ENCODE data around the gene RNF169.

Gene RNF169

DNA sequence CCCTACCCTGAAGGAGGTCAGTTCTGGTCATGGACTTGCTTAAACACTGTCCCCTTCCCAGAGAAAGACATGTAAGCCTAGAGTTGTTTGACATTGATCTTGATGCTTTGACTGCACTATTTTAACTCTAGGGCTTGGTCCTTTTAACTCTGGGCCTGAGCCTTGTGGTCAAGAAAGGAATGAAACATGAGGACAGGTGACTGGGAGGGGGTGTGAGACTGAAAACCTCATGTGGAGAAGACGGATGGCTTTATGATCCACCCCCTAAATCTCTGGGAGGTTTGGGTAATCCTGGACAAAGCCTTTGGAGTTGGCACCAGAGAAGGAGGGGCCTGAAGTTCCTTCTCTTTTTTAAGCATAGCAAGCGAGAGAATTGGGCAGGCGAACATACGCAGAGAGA, 35.0 kb upstream of the RNF169 start:
- Histone ChIP-seq H3K9me3 (ENCODE audit: control insufficient read depth in 2 of 2, low read length in 2 of 2) (no peaks in the 10 kb centered on the region), H3K9ac (ENCODE audit: low read depth in 1 of 2, low read length in 2 of 2) (no peak overlapping the region), H3K4me1 (ENCODE audit: control insufficient read depth in 2 of 2, insufficient read depth in 2 of 2, low read length in 2 of 2) (no peaks in the 10 kb centered on the region), H3K27ac (ENCODE audit: low read depth in 2 of 2, low read length in 2 of 2) (no peak overlapping the region), H3K27me3 (ENCODE audit: control insufficient read depth in 2 of 2, insufficient read depth in 2 of 2, low read length in 2 of 2) (no peaks in the 10 kb centered on the region), H3K4me3 (ENCODE audit: low read length in 2 of 2) (no peak overlapping the region), H3K36me3 (ENCODE audit: control insufficient read depth in 2 of 2, insufficient read depth in 2 of 2, low read length in 2 of 2) (no peaks in the 10 kb centered on the region)

DNA sequence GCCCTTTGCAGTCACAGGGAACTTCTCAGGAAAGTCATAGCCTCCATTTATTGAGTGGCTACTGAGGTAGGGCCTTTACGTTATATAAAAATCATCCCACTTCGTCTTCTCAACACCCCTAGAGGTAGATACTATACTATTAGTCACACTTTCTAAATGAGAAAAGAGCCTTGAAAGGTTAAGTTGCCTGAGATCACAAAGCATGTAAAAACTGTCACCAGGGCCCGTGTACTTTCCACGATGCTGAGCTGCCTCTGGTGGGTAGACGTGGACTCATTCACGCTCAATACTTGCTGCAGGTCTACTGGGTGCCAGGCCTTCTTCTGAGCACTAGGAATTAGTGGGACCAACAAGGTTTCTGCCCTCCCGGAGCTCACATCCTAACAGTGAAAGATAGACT, 33.7 kb upstream of the RNF169 start:
- Histone ChIP-seq H3K9ac (ENCODE audit: low read depth in 1 of 2, low read length in 2 of 2) (no peak overlapping the region), H3K4me3 (ENCODE audit: low read length in 2 of 2) (no peak overlapping the region), H3K4me1 (ENCODE audit: control insufficient read depth in 2 of 2, insufficient read depth in 2 of 2, low read length in 2 of 2) (no peaks in the 10 kb centered on the region), H3K36me3 (ENCODE audit: control insufficient read depth in 2 of 2, insufficient read depth in 2 of 2, low read length in 2 of 2) (no peaks in the 10 kb centered on the region), H3K9me3 (ENCODE audit: control insufficient read depth in 2 of 2, low read length in 2 of 2) (no peaks in the 10 kb centered on the region), H3K27ac (ENCODE audit: low read depth in 2 of 2, low read length in 2 of 2) (no peak overlapping the region), H3K27me3 (ENCODE audit: control insufficient read depth in 2 of 2, insufficient read depth in 2 of 2, low read length in 2 of 2) (no peaks in the 10 kb centered on the region)

DNA sequence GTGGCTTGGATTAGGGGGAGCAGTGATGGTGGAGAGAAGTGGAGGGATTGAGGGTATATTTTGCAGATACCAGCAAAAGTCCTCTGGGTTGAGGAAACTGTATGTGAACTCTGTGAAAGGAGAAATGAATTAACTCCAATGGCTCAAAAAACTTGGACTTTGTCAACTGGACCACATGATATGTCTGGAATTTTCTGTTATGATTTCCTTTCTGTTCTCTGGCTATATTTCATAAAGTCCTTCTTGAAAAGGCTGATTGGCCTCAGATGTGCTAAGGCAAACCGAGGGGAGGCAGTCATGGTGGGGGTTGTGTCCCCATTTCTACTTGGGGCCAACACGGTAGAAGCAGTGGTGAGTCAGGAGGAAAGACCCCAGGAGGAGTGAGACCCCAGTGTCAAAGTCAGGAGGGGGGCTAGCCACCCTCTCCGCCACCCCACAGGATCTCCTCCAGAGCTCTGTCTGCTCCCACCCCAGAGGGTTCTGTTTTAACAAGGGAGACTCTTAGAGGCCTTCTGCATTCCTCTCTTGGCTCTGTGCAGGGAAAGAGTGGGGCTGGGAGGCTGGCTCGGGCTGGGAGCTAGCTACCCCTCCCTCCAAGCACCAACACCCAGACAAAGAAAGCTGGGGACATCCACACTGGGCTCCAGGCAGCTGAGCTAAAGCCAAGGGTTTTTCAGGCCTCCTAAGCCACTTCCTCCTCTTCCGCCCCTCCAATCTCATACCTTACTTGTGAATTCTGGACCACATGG, 31.3 kb upstream of the RNF169 start:
- Histone ChIP-seq H3K27ac (ENCODE audit: low read depth in 2 of 2, low read length in 2 of 2) (peak overlapping the region in 1 of 2 donors; percentile 32), H3K4me3 (ENCODE audit: low read length in 2 of 2) (no peak overlapping the region), H3K36me3 (ENCODE audit: control insufficient read depth in 2 of 2, insufficient read depth in 2 of 2, low read length in 2 of 2) (no peaks in the 10 kb centered on the region), H3K4me1 (ENCODE audit: control insufficient read depth in 2 of 2, insufficient read depth in 2 of 2, low read length in 2 of 2) (peaks cover 4 to 6% of the 10 kb centered on the region in 2 donors), H3K27me3 (ENCODE audit: control insufficient read depth in 2 of 2, insufficient read depth in 2 of 2, low read length in 2 of 2) (no peaks in the 10 kb centered on the region), H3K9me3 (ENCODE audit: control insufficient read depth in 2 of 2, low read length in 2 of 2) (no peaks in the 10 kb centered on the region), H3K9ac (ENCODE audit: low read depth in 1 of 2, low read length in 2 of 2) (no peak overlapping the region)

DNA sequence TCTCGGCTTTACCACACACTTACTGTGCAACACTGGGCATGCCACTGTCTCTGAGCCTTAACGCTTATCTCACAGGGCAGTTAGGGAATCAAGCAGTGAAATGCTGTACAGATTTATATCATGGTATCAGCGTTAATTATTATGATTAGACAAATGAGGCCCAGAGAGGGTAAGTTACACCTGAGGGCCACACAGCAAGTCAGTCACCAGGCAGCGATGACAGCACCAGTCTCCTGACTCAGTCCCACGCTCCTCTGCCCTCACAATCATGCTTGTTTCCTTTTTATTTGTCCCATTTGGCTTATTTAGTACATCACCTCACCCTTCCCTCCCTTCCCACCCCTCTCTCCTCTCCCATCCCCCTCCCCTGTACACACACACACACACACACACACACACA, 29.6 kb upstream of the RNF169 start:
- H3K27me3 ChIP-seq (ENCODE audit: control insufficient read depth in 2 of 2, insufficient read depth in 2 of 2, low read length in 2 of 2) = no peaks in the 10 kb centered on the region
- H3K4me1 ChIP-seq (ENCODE audit: control insufficient read depth in 2 of 2, insufficient read depth in 2 of 2, low read length in 2 of 2) = peaks cover 4 to 6% of the 10 kb centered on the region in 2 donors
- no peaks in the 10 kb centered on the region for H3K36me3 ChIP-seq (ENCODE audit: control insufficient read depth in 2 of 2, insufficient read depth in 2 of 2, low read length in 2 of 2)
- no peak overlapping the region for H3K9ac ChIP-seq (ENCODE audit: low read depth in 1 of 2, low read length in 2 of 2)
- no peak overlapping the region for H3K27ac ChIP-seq (ENCODE audit: low read depth in 2 of 2, low read length in 2 of 2)
- H3K9me3 ChIP-seq (ENCODE audit: control insufficient read depth in 2 of 2, low read length in 2 of 2) = no peaks in the 10 kb centered on the region
- H3K4me3 ChIP-seq (ENCODE audit: low read length in 2 of 2) = no peak overlapping the region

DNA sequence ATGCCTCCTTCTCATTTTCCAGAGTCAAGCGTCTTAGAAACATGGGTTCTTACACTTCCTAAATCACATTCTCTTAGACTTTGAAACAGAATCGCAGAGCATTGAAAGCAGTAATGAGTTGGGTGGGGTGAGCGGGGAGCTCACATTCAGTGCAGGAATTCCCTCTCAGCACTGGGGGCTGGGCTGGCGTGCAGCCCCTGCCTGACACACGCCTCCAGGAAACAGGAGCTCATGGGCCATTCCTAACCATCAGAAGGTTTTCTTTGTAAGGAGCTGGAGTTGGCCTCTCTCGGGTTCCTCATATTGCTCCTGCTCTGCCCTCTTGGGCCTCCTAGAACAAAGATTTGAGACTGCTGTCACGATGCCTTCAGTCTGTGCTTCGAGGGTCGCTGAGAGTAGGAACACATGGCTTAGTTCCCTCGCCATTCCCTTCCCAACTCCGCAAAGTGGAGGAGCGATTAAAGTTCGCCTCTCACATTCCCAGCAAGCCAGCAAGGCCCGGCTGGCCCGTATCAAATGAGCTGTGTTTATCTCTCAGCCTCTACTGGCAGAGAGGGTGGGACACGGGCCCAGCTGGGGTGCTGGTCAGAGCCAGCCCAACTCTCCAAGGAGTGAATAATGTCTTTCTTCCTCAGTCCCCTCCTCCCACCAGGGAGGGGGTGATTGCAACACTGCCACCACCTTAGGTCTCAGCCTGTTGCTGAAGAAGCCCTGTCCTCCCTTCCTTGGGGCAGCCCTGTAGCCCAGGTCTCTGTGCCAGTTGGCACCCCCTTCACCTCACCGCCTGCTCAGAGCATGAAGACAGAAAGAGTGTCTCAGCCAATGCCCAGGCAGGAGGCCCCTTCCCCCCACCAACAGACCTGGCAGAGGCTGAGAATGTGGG, 27.8 kb upstream of the RNF169 start:
- Histone ChIP-seq H3K9ac (ENCODE audit: low read depth in 1 of 2, low read length in 2 of 2) (no peak overlapping the region), H3K4me1 (ENCODE audit: control insufficient read depth in 2 of 2, insufficient read depth in 2 of 2, low read length in 2 of 2) (peaks cover 4 to 6% of the 10 kb centered on the region in 2 donors), H3K9me3 (ENCODE audit: control insufficient read depth in 2 of 2, low read length in 2 of 2) (no peaks in the 10 kb centered on the region), H3K4me3 (ENCODE audit: low read length in 2 of 2) (no peak overlapping the region), H3K36me3 (ENCODE audit: control insufficient read depth in 2 of 2, insufficient read depth in 2 of 2, low read length in 2 of 2) (no peaks in the 10 kb centered on the region), H3K27ac (ENCODE audit: low read depth in 2 of 2, low read length in 2 of 2) (peak overlapping the region; percentile 21 to 65), H3K27me3 (ENCODE audit: control insufficient read depth in 2 of 2, insufficient read depth in 2 of 2, low read length in 2 of 2) (no peaks in the 10 kb centered on the region)

DNA sequence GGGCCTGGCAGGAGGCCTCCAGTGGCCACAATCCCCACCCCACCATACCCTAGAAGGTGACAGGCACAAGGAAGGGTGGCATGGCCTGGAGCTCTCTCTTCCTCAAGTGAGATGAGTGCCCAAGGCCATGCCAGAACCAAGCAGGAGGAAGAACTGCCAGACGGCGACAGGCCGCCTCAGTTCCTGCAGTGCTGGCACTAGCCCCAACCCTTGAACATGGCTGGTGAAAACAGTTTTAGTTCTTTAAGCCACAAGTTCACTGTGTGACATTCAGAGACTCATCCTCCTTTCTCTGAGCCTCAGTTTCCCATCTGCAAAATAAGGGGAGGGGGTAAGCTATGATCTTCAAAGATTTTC, 27.2 kb upstream of the RNF169 start:
- no peaks in the 10 kb centered on the region for H3K9me3 ChIP-seq (ENCODE audit: control insufficient read depth in 2 of 2, low read length in 2 of 2)
- no peak overlapping the region for H3K9ac ChIP-seq (ENCODE audit: low read depth in 1 of 2, low read length in 2 of 2)
- H3K27me3 ChIP-seq (ENCODE audit: control insufficient read depth in 2 of 2, insufficient read depth in 2 of 2, low read length in 2 of 2) = no peaks in the 10 kb centered on the region
- no peaks in the 10 kb centered on the region for H3K36me3 ChIP-seq (ENCODE audit: control insufficient read depth in 2 of 2, insufficient read depth in 2 of 2, low read length in 2 of 2)
- no peak overlapping the region for H3K4me3 ChIP-seq (ENCODE audit: low read length in 2 of 2)
- peaks cover 4 to 6% of the 10 kb centered on the region in 2 donors for H3K4me1 ChIP-seq (ENCODE audit: control insufficient read depth in 2 of 2, insufficient read depth in 2 of 2, low read length in 2 of 2)
- peak overlapping the region; percentile 6 to 21 for H3K27ac ChIP-seq (ENCODE audit: low read depth in 2 of 2, low read length in 2 of 2)

DNA sequence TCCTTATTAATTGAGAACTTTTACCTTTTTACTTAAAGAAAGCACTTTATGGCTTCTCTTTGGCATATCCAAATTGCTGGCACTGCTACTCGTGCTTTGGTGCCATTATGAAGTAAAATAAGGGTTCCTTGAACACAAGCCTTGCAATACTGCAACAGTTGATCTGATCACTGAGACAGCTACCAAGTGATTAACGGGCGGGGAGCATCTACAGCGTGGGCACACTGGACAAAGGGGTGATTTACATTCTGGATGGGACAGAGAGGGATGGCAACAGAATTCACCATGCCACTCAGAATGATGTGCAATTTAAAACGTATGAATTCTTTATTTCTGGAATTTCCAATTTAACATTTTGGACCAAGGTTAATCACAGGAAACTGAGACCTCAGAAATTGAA, 25.1 kb upstream of the RNF169 start:
- Histone ChIP-seq H3K27ac (ENCODE audit: low read depth in 2 of 2, low read length in 2 of 2) (no peak overlapping the region), H3K4me3 (ENCODE audit: low read length in 2 of 2) (no peak overlapping the region), H3K27me3 (ENCODE audit: control insufficient read depth in 2 of 2, insufficient read depth in 2 of 2, low read length in 2 of 2) (peaks cover 0 to 2% of the 10 kb centered on the region in 2 donors), H3K9me3 (ENCODE audit: control insufficient read depth in 2 of 2, low read length in 2 of 2) (no peaks in the 10 kb centered on the region), H3K36me3 (ENCODE audit: control insufficient read depth in 2 of 2, insufficient read depth in 2 of 2, low read length in 2 of 2) (no peaks in the 10 kb centered on the region), H3K9ac (ENCODE audit: low read depth in 1 of 2, low read length in 2 of 2) (no peak overlapping the region), H3K4me1 (ENCODE audit: control insufficient read depth in 2 of 2, insufficient read depth in 2 of 2, low read length in 2 of 2) (peaks cover 4 to 6% of the 10 kb centered on the region in 2 donors)

DNA sequence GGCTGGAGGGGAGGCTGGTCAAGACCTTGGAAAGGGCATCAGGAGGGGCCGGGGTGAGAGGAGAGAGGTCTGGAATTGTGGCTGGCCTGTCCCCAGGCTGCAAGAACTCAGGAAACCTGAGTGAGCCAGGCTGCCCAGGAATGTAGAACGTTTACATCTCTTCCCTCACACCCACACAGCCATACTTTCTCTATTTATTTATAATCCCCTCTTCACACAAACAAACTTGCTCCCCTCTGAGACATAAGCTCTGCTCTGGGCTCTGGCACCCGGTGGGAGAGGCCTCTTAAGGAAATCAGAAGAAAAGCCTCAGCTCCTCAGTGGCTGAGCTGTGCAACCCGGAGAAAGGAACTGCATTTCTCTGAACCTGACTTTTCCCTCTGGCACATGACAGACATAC, 22.9 kb upstream of the RNF169 start:
- H3K4me1 ChIP-seq (ENCODE audit: control insufficient read depth in 2 of 2, insufficient read depth in 2 of 2, low read length in 2 of 2) = peaks cover 0 to 3% of the 10 kb centered on the region in 2 donors
- no peak overlapping the region for H3K27ac ChIP-seq (ENCODE audit: low read depth in 2 of 2, low read length in 2 of 2)
- no peaks in the 10 kb centered on the region for H3K9me3 ChIP-seq (ENCODE audit: control insufficient read depth in 2 of 2, low read length in 2 of 2)
- H3K9ac ChIP-seq (ENCODE audit: low read depth in 1 of 2, low read length in 2 of 2) = no peak overlapping the region
- H3K4me3 ChIP-seq (ENCODE audit: low read length in 2 of 2) = no peak overlapping the region
- no peaks in the 10 kb centered on the region for H3K36me3 ChIP-seq (ENCODE audit: control insufficient read depth in 2 of 2, insufficient read depth in 2 of 2, low read length in 2 of 2)
- H3K27me3 ChIP-seq (ENCODE audit: control insufficient read depth in 2 of 2, insufficient read depth in 2 of 2, low read length in 2 of 2) = peaks cover 13 to 14% of the 10 kb centered on the region in 2 donors

DNA sequence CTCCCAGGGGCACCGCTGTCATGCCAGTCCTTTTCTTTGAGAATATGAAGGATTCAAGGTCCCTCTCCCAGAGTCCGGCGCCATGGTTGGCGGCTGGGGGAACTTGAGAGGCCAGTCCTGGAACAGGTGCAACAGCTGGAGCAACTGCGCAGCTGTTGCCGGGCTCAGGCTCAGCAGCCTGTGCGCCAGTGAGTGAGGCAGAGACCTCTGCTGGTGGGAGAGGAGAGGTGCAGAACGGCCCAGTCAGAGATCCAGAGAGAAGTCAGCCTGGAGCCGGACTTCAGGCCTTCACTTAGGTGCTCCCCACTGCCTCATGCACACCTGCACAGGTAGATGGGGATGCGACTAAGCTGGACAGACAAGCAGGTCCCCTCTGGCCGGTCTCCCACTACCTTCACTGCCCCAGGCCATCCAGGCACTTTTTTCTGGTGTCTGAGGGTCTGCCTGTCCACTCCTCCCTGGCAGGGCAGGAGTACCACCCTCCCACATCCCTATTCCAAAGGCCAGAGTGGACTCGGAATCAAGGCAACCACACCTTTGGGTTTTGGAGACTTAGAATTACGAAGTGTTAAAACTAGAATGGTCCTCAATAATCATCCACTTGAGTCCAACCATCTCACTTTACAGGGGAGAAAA, 22.0 kb upstream of the RNF169 start:
- Histone ChIP-seq H3K27ac (ENCODE audit: low read depth in 2 of 2, low read length in 2 of 2) (no peak overlapping the region), H3K36me3 (ENCODE audit: control insufficient read depth in 2 of 2, insufficient read depth in 2 of 2, low read length in 2 of 2) (no peaks in the 10 kb centered on the region), H3K9me3 (ENCODE audit: control insufficient read depth in 2 of 2, low read length in 2 of 2) (no peaks in the 10 kb centered on the region), H3K9ac (ENCODE audit: low read depth in 1 of 2, low read length in 2 of 2) (no peak overlapping the region), H3K27me3 (ENCODE audit: control insufficient read depth in 2 of 2, insufficient read depth in 2 of 2, low read length in 2 of 2) (peaks cover 13 to 20% of the 10 kb centered on the region in 2 donors), H3K4me3 (ENCODE audit: low read length in 2 of 2) (no peak overlapping the region), H3K4me1 (ENCODE audit: control insufficient read depth in 2 of 2, insufficient read depth in 2 of 2, low read length in 2 of 2) (no peaks in the 10 kb centered on the region)

DNA sequence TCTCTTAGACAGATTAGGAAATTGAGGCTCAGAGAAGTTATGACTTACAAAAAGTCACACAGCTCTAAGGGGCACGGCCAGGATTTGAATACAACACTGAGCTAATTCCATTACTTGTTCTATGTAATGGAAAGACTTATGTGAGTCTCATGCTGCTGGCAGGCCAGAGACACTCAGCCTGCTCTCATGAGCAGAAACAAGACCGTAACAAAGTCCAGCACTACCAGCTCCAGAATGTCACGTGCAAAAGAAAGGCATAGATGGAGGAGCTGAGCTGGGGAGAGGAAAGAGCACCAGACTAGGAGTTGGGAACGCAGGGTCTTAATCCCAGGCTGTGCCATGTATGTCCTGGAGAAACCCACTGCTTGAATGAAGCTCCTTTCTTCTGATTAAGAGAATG, 19.3 kb upstream of the RNF169 start:
- no peaks in the 10 kb centered on the region for H3K9me3 ChIP-seq (ENCODE audit: control insufficient read depth in 2 of 2, low read length in 2 of 2)
- H3K27ac ChIP-seq (ENCODE audit: low read depth in 2 of 2, low read length in 2 of 2) = no peak overlapping the region
- H3K4me3 ChIP-seq (ENCODE audit: low read length in 2 of 2) = no peak overlapping the region
- no peaks in the 10 kb centered on the region for H3K36me3 ChIP-seq (ENCODE audit: control insufficient read depth in 2 of 2, insufficient read depth in 2 of 2, low read length in 2 of 2)
- no peak overlapping the region for H3K9ac ChIP-seq (ENCODE audit: low read depth in 1 of 2, low read length in 2 of 2)
- peaks cover 21 to 32% of the 10 kb centered on the region in 2 donors for H3K27me3 ChIP-seq (ENCODE audit: control insufficient read depth in 2 of 2, insufficient read depth in 2 of 2, low read length in 2 of 2)
- no peaks in the 10 kb centered on the region for H3K4me1 ChIP-seq (ENCODE audit: control insufficient read depth in 2 of 2, insufficient read depth in 2 of 2, low read length in 2 of 2)
